ENCODE data around the gene TAF9B.
"Not testable (repeated sequence)": the region's sequence is repeated elsewhere in the genome, so short reads cannot be mapped to it uniquely, and the experiment has no call there.

The TAF9B gene

DNA sequence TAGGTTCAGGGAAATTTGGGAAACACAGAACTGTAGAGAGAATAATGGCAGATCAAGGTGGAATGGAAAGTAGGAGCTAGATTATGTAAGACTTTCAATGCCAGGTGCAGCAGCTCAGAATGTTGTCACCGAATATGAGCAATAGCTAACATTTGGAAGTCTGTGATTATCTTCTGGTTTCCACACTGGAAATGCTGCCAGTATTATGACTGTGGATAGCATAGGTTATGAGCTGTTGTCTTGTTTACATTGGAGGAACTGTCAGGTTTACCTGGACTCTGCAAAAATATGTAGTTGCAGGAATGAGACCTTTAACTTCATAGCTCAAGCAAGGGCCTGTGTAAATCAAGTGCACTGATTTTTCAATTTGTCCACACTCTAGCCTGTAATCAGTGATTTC lies 26.0 kb upstream of the TAF9B start:
- H3K4me1 ChIP-seq (ENCODE audit: low read length), result no peaks in the 10 kb centered on the region
- H3K4me2 ChIP-seq (ENCODE audit: low read length), result no peak overlapping the region
- H3K27ac ChIP-seq (ENCODE audit: low read length), result no peak overlapping the region
- no peaks in the 10 kb centered on the region for H3K9me3 ChIP-seq (ENCODE audit: insufficient read depth, low read length)
- no peaks in the 10 kb centered on the region for H3K79me2 ChIP-seq (ENCODE audit: low read length)
- no peak overlapping the region for H3K9ac ChIP-seq (ENCODE audit: low read length)
- H2AFZ ChIP-seq (ENCODE audit: low read depth, low read length), result no peak overlapping the region
- no peaks in the 10 kb centered on the region for H3K27me3 ChIP-seq (ENCODE audit: low read depth, low read length)
- H3K4me3 ChIP-seq (ENCODE audit: low read length), result no peak overlapping the region
- TF ChIP-seq, protein P1, sequence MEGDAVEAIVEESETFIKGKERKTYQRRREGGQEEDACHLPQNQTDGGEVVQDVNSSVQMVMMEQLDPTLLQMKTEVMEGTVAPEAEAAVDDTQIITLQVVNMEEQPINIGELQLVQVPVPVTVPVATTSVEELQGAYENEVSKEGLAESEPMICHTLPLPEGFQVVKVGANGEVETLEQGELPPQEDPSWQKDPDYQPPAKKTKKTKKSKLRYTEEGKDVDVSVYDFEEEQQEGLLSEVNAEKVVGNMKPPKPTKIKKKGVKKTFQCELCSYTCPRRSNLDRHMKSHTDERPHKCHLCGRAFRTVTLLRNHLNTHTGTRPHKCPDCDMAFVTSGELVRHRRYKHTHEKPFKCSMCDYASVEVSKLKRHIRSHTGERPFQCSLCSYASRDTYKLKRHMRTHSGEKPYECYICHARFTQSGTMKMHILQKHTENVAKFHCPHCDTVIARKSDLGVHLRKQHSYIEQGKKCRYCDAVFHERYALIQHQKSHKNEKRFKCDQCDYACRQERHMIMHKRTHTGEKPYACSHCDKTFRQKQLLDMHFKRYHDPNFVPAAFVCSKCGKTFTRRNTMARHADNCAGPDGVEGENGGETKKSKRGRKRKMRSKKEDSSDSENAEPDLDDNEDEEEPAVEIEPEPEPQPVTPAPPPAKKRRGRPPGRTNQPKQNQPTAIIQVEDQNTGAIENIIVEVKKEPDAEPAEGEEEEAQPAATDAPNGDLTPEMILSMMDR (IDR thresholded peaks at IDR 0.05; ENCODE audit: low read depth, low read length), result no peak
- no peak for TF ChIP-seq EZH2phosphoT487 (IDR thresholded peaks at IDR 0.05; ENCODE audit: low read depth)
- no peaks in the 10 kb centered on the region for H3K36me3 ChIP-seq (replicated peaks; ENCODE audit: low read depth, low read length)
- no peaks in the 10 kb centered on the region for H4K20me1 ChIP-seq (ENCODE audit: insufficient read depth, low read length)

DNA sequence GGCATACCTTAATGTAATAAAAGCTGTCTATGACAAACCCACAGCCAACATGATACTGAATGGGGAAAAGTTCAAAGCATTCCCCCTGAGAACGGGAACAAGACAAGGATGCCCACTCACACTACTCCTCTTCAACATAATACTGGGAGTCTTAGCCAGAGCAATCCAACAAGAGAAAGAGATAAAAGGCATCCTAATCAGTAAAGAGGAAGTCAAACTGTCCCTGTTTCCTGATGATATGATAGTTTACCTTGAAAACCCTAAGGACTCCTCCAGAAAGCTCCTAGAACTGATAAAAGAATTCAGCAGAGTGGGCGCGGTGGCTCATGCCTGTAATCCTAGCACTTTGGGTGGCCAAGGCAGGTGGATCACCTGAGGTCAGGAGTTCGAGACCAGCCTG lies 23.7 kb upstream of the TAF9B start:
- H3K9ac ChIP-seq (ENCODE audit: low read length); H3K4me2 ChIP-seq (ENCODE audit: low read length); H3K27ac ChIP-seq (ENCODE audit: low read length); H3K27me3 ChIP-seq (ENCODE audit: low read depth, low read length); H2AFZ ChIP-seq (ENCODE audit: low read depth, low read length); H3K4me3 ChIP-seq (ENCODE audit: low read length); H3K79me2 ChIP-seq (ENCODE audit: low read length); H3K36me3 ChIP-seq (replicated peaks; ENCODE audit: low read depth, low read length); H3K4me1 ChIP-seq (ENCODE audit: low read length); H4K20me1 ChIP-seq (ENCODE audit: insufficient read depth, low read length); H3K9me3 ChIP-seq (ENCODE audit: insufficient read depth, low read length): not testable (repeated sequence)

DNA sequence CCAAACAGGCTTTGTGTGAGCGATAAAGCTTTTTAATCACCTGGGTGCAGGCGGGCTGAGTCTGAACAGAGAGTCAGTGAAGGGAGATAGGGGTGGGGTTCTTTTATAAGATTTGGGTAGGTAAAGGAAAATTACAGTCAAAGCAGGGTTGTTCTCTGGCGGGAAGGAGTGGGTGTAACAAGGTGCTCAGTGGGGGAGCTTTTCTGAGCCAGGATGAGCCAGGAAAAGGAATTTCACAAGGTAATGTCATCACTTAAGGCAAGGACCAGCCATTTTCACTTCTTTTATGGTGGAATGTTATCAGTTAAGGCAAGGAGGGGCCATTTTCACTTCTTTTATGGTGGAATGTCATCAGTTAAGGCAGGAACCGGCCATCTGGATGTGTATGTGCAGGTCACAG lies 21.3 kb upstream of the TAF9B start:
- not testable (repeated sequence) for H2AFZ ChIP-seq (ENCODE audit: low read depth, low read length); H3K4me2 ChIP-seq (ENCODE audit: low read length); H3K79me2 ChIP-seq (ENCODE audit: low read length); H3K4me1 ChIP-seq (ENCODE audit: low read length); H3K27me3 ChIP-seq (ENCODE audit: low read depth, low read length); H3K9me3 ChIP-seq (ENCODE audit: insufficient read depth, low read length); H3K9ac ChIP-seq (ENCODE audit: low read length); H4K20me1 ChIP-seq (ENCODE audit: insufficient read depth, low read length); H3K4me3 ChIP-seq (ENCODE audit: low read length); H3K36me3 ChIP-seq (replicated peaks; ENCODE audit: low read depth, low read length); H3K27ac ChIP-seq (ENCODE audit: low read length)

DNA sequence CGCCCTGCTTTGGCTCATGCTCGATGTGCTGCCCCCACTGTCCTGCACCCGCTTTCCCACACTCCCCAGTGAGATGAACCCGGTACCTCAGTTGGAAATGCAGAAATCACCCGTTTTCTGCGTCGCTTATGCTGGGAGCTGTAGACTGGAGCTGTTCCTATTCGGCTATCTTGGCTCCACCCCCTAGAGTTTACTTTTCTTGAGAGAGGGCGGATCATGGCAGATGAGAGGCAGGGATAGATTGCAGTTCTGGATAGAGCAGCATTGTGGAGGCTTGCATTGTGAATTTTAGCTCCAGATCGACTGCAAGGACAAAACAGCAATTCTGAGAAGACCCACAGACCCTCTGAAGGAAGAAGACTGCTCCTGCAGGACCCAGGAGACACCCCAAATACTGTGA lies 18.4 kb upstream of the TAF9B start:
- not testable (repeated sequence) for H3K79me2 ChIP-seq (ENCODE audit: low read length)

DNA sequence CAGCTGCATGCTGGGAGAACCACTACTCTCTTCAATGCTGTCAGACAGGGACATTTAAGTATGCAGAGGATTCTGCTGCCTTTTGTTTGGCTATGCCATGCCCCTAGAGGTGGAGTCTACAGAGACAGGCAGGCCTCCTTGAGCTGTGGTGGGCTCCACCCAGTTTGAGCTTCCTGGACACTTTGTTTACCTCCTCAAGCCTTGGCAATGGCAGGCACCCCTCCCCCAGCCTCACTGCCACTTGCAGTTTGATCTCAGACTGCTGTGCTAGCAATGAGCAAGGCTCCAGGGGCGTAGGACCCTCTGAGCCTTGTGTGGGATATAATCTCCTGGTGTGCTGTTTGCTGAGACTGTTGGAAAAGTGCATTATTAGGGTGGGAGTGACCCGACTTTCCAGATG lies 17.9 kb upstream of the TAF9B start:
- not testable (repeated sequence) for H4K20me1 ChIP-seq (ENCODE audit: insufficient read depth, low read length); H3K4me1 ChIP-seq (ENCODE audit: low read length); H3K9ac ChIP-seq (ENCODE audit: low read length); H3K79me2 ChIP-seq (ENCODE audit: low read length); H3K36me3 ChIP-seq (replicated peaks; ENCODE audit: low read depth, low read length); H3K4me2 ChIP-seq (ENCODE audit: low read length); H3K4me3 ChIP-seq (ENCODE audit: low read length); H2AFZ ChIP-seq (ENCODE audit: low read depth, low read length); H3K27me3 ChIP-seq (ENCODE audit: low read depth, low read length); H3K27ac ChIP-seq (ENCODE audit: low read length); H3K9me3 ChIP-seq (ENCODE audit: insufficient read depth, low read length)

More for the DNA sequence above, 18.4 kb upstream of the TAF9B start:
- H3K36me3 ChIP-seq (replicated peaks; ENCODE audit: low read depth, low read length); H3K9me3 ChIP-seq (ENCODE audit: insufficient read depth, low read length); H3K9ac ChIP-seq (ENCODE audit: low read length); H2AFZ ChIP-seq (ENCODE audit: low read depth, low read length); H3K4me2 ChIP-seq (ENCODE audit: low read length); H3K27ac ChIP-seq (ENCODE audit: low read length); H3K4me3 ChIP-seq (ENCODE audit: low read length); H4K20me1 ChIP-seq (ENCODE audit: insufficient read depth, low read length); H3K4me1 ChIP-seq (ENCODE audit: low read length); H3K27me3 ChIP-seq (ENCODE audit: low read depth, low read length): not testable (repeated sequence)

DNA sequence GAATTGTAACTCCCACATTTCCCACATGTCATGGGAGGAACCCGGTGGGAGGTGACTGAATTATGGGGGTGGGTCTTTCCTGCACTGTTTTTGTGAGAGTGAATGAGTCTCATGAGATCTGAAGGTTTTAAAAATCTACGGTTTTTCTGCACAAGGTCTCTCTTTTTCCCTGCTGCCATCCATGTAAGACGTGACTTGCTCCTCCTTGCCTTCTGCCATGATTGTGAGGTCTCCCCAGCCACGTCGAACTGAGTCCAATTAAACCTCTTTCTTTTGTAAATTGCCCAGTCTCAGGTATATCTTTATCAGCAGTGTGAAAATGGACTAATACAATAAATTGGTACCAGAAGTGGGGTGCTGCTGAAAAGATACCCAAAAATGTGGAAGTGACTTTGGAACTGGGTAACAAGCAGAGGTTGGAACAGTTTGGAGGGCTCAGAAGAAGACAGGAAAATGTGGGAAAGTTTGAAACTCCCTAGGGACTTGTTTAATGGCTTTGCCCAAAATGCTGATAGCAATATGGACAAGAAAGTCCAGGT lies 7.6 kb upstream of the TAF9B start:
- not testable (repeated sequence) for H3K9me3 ChIP-seq (ENCODE audit: insufficient read depth, low read length); H3K4me3 ChIP-seq (ENCODE audit: low read length); H3K27ac ChIP-seq (ENCODE audit: low read length)

More for the DNA sequence above, 7.6 kb upstream of the TAF9B start:
- H3K27me3 ChIP-seq (ENCODE audit: low read depth, low read length); H2AFZ ChIP-seq (ENCODE audit: low read depth, low read length); H3K36me3 ChIP-seq (replicated peaks; ENCODE audit: low read depth, low read length); H3K4me2 ChIP-seq (ENCODE audit: low read length); H4K20me1 ChIP-seq (ENCODE audit: insufficient read depth, low read length); H3K79me2 ChIP-seq (ENCODE audit: low read length); H3K4me1 ChIP-seq (ENCODE audit: low read length); H3K9ac ChIP-seq (ENCODE audit: low read length): not testable (repeated sequence)
